ENCODE results near the gene PTPRU. TPM values are rescaled to one million over a fixed set of nuclear protein-coding genes. Genes with fewer than 3 reads are reported as not detected.

The PTPRU gene
- total RNA-seq, 2 donors from 2014 or later, result 28.7 to 47.8 TPM

- Histone ChIP-seq H3K36me3 (no peaks in the 10 kb centered on the region), H3K27ac (no peak overlapping the region), H3K27me3 (replicated peaks; ENCODE audit: insufficient read depth) (no peaks in the 10 kb centered on the region), H3K4me3 (no peak overlapping the region), H3K4me1 (ENCODE audit: control insufficient read depth in 1 of 2, low read depth in 2 of 2) (no peaks in the 10 kb centered on the region), H3K9me3 (no peaks in the 10 kb centered on the region)
- TF ChIP-seq CTCF (IDR thresholded peaks at IDR 0.05), result no peak
- ATAC-seq (ENCODE audit: insufficient number of reproducible peaks, low FRiP score, low read depth) (no peak), DNase-seq (ENCODE audit: low spot score) (no peak)
These were observed 118.3 kb downstream of the PTPRU start for GRCh38 chr1:29354511-29355098.

- ATAC-seq (ENCODE audit: insufficient number of reproducible peaks, low FRiP score, low read depth), result no peak
- no peaks in the 10 kb centered on the region for H3K36me3 ChIP-seq
- no peak for DNase-seq (ENCODE audit: low spot score)
- H3K4me1 ChIP-seq (ENCODE audit: control insufficient read depth in 1 of 2, low read depth in 2 of 2), result no peaks in the 10 kb centered on the region
- no peak overlapping the region for H3K4me3 ChIP-seq
- H3K27me3 ChIP-seq (replicated peaks; ENCODE audit: insufficient read depth), result no peaks in the 10 kb centered on the region
- no peak overlapping the region for H3K27ac ChIP-seq
- H3K9me3 ChIP-seq, result no peaks in the 10 kb centered on the region
- no peak for TF ChIP-seq CTCF (IDR thresholded peaks at IDR 0.05)
These were observed 119.1 kb downstream of the PTPRU start for GRCh38 chr1:29355375-29355774.

GRCh38 chr1:29356663-29357062 is 120.3 kb downstream of the PTPRU start:
- no peaks in the 10 kb centered on the region for H3K4me1 ChIP-seq (ENCODE audit: control insufficient read depth in 1 of 2, low read depth in 2 of 2)
- TF ChIP-seq CTCF (IDR thresholded peaks at IDR 0.05), result no peak
- H3K27me3 ChIP-seq (replicated peaks; ENCODE audit: insufficient read depth), result no peaks in the 10 kb centered on the region
- H3K9me3 ChIP-seq, result no peaks in the 10 kb centered on the region
- H3K4me3 ChIP-seq, result no peak overlapping the region
- no peak for ATAC-seq (ENCODE audit: insufficient number of reproducible peaks, low FRiP score, low read depth)
- no peak for DNase-seq (ENCODE audit: low spot score)
- H3K36me3 ChIP-seq, result no peaks in the 10 kb centered on the region
- H3K27ac ChIP-seq, result no peak overlapping the region

- Histone ChIP-seq H3K27me3 (replicated peaks; ENCODE audit: insufficient read depth) (no peaks in the 10 kb centered on the region), H3K4me3 (no peak overlapping the region), H3K36me3 (no peaks in the 10 kb centered on the region), H3K9me3 (no peaks in the 10 kb centered on the region), H3K27ac (no peak overlapping the region), H3K4me1 (ENCODE audit: control insufficient read depth in 1 of 2, low read depth in 2 of 2) (no peaks in the 10 kb centered on the region)
- DNase-seq (ENCODE audit: low spot score) (no peak), ATAC-seq (ENCODE audit: insufficient number of reproducible peaks, low FRiP score, low read depth) (no peak)
- TF ChIP-seq CTCF (IDR thresholded peaks at IDR 0.05), result no peak
These were observed 121.1 kb downstream of the PTPRU start for GRCh38 chr1:29357452-29357851.

GRCh38 chr1:29358183-29358582 is 121.9 kb downstream of the PTPRU start:
- DNase-seq (ENCODE audit: low spot score), result no peak
- Histone ChIP-seq H3K27me3 (replicated peaks; ENCODE audit: insufficient read depth) (no peaks in the 10 kb centered on the region), H3K36me3 (no peaks in the 10 kb centered on the region), H3K4me1 (ENCODE audit: control insufficient read depth in 1 of 2, low read depth in 2 of 2) (no peaks in the 10 kb centered on the region), H3K9me3 (no peaks in the 10 kb centered on the region), H3K4me3 (no peak overlapping the region), H3K27ac (no peak overlapping the region)
- TF ChIP-seq CTCF (IDR thresholded peaks at IDR 0.05), result no peak
- no peak for ATAC-seq (ENCODE audit: insufficient number of reproducible peaks, low FRiP score, low read depth)

Data from thoracic aorta (tissue), 2 donors.